ENCODE data around the gene PTPDC1.

Gene PTPDC1

DNA sequence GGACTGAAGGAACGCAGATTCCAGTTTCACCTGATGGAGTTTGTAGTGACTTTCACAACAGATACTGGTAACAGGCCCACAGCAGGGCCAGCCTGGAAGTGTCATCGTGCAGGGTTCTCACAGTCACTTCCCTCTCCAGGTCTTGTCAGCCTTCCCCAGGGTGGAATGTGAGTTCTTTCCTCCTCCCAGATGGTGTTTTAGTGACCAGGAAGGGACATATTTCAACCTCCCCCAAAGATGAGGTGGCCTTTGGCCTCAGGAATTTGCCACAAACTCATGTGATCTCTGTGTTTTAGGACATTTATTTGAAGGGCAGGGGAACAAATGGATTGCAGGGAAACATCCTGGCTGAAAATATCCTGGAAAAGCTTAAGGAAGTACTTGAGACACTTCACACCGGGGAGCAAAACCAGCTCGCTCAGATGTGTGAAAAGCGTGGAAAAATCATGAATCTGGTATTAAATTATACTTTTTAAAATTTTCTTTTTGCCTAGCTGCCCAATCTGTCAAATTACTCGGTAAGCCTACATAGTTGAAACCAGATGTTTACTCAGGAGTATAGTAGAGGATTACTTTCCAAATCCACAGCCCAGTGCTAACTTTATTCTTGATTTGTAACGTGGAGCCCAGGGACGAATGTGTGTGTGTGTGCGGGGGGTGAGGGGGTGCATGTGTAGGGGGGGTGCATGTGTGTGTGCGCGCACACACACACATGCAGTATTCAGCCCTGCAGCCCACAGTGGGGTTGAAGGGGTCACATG is 66.8 kb downstream of the PTPDC1 start:
- Histone ChIP-seq H2BK15ac (ENCODE audit: low read depth, poor library complexity, severe bottlenecking) (no peak overlapping the region), H3K23ac (ENCODE audit: low read length in 2 of 2) (no peak overlapping the region), H4K8ac (ENCODE audit: low read length) (no peak overlapping the region), H3K4me2 (ENCODE audit: low read length, poor library complexity, severe bottlenecking) (no peak overlapping the region), H3K79me1 (replicated peaks; ENCODE audit: low read length, poor library complexity, severe bottlenecking) (no peaks in the 10 kb centered on the region), H3K4me1 (ENCODE audit: control insufficient read depth, insufficient read depth, low read depth, low read length) (peaks cover 6% of the 10 kb centered on the region), H3K4me3 (ENCODE audit: insufficient read depth in 1 of 2, low read depth in 1 of 2, low read length in 2 of 2) (peak overlapping the region in 1 of 2 experiments; percentile 14), H2BK12ac (ENCODE audit: low read length in 2 of 2) (peak overlapping the region; percentile 18 to 57), H3K14ac (ENCODE audit: low read length in 2 of 2) (peak overlapping the region in 1 of 2 experiments; percentile 44), H3K27ac (ENCODE audit: low read length, poor library complexity, severe bottlenecking) (no peak overlapping the region), H4K91ac (ENCODE audit: low read length) (peak overlapping the region; percentile 48), H3K4ac (ENCODE audit: low read depth in 1 of 2, low read length in 2 of 2) (no peak overlapping the region), H3K18ac (ENCODE audit: low read depth in 1 of 2, low read length in 2 of 2) (peak overlapping the region in 1 of 2 experiments; percentile 16), H3K9ac (ENCODE audit: low read length) (no peak overlapping the region), H2AFZ (ENCODE audit: low read depth, low read length) (no peak overlapping the region), H2BK5ac (ENCODE audit: low read depth, low read length, poor library complexity, severe bottlenecking) (no peak overlapping the region), H3K27me3 (ENCODE audit: control insufficient read depth in 1 of 2, insufficient read depth in 1 of 2, low read length in 2 of 2) (no peaks in the 10 kb centered on the region), H2AK5ac (ENCODE audit: low read length, severe bottlenecking) (no peak overlapping the region), H3K9me3 (ENCODE audit: control insufficient read depth, low read length) (no peaks in the 10 kb centered on the region), H2BK120ac (ENCODE audit: low read depth, low read length) (no peak overlapping the region), H3K36me3 (ENCODE audit: control insufficient read depth in 1 of 2, insufficient read depth in 2 of 2, low read depth in 1 of 2, low read length in 2 of 2) (no peaks in the 10 kb centered on the region)
- DNase-seq: peak; percentile 26
- 74% methylated on average over 8 of the region's 11 CpGs for WGBS

DNA sequence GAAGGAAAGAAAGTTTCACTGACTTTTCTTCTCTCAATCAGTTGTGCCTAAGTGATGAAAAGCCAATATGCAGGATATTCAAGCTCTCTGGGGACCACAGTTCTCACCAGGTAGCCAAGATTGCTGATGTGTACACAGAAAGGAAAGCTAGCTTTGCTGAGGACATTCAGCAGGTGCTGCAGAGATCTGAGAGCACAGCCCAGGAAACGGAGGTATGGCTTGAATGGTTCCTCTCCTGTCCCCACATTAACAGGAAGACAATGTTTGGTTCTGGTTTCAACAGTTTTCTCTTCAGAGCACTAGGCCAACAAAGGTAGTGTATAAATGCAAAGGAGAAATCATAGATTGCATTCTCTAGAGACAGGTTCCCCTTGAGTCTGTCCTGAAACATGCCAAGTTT is 69.6 kb downstream of the PTPDC1 start:
- Histone ChIP-seq H2AFZ (ENCODE audit: low read depth, low read length) (no peak overlapping the region), H3K14ac (ENCODE audit: low read length in 2 of 2) (no peak overlapping the region), H4K91ac (ENCODE audit: low read length) (no peak overlapping the region), H3K4me3 (ENCODE audit: insufficient read depth in 1 of 2, low read depth in 1 of 2, low read length in 2 of 2) (no peak overlapping the region), H4K8ac (ENCODE audit: low read length) (no peak overlapping the region), H2BK15ac (ENCODE audit: low read depth, poor library complexity, severe bottlenecking) (no peak overlapping the region), H3K4me1 (ENCODE audit: control insufficient read depth, insufficient read depth, low read depth, low read length) (peaks cover 14% of the 10 kb centered on the region), H2AK5ac (ENCODE audit: low read length, severe bottlenecking) (no peak overlapping the region), H3K79me1 (replicated peaks; ENCODE audit: low read length, poor library complexity, severe bottlenecking) (no peaks in the 10 kb centered on the region), H2BK5ac (ENCODE audit: low read depth, low read length, poor library complexity, severe bottlenecking) (no peak overlapping the region), H3K18ac (ENCODE audit: low read depth in 1 of 2, low read length in 2 of 2) (no peak overlapping the region), H3K4me2 (ENCODE audit: low read length, poor library complexity, severe bottlenecking) (no peak overlapping the region), H3K27me3 (ENCODE audit: control insufficient read depth in 1 of 2, insufficient read depth in 1 of 2, low read length in 2 of 2) (no peaks in the 10 kb centered on the region), H3K4ac (ENCODE audit: low read depth in 1 of 2, low read length in 2 of 2) (no peak overlapping the region), H2BK120ac (ENCODE audit: low read depth, low read length) (no peak overlapping the region), H2BK12ac (ENCODE audit: low read length in 2 of 2) (no peak overlapping the region), H3K9me3 (ENCODE audit: control insufficient read depth, low read length) (no peaks in the 10 kb centered on the region), H3K23ac (ENCODE audit: low read length in 2 of 2) (no peak overlapping the region), H3K9ac (ENCODE audit: low read length) (no peak overlapping the region), H3K27ac (ENCODE audit: low read length, poor library complexity, severe bottlenecking) (no peak overlapping the region), H3K36me3 (ENCODE audit: control insufficient read depth in 1 of 2, insufficient read depth in 2 of 2, low read depth in 1 of 2, low read length in 2 of 2) (no peaks in the 10 kb centered on the region)
- no peak for DNase-seq
- 100% methylated on average over 1 of the region's 1 CpG for WGBS

DNA sequence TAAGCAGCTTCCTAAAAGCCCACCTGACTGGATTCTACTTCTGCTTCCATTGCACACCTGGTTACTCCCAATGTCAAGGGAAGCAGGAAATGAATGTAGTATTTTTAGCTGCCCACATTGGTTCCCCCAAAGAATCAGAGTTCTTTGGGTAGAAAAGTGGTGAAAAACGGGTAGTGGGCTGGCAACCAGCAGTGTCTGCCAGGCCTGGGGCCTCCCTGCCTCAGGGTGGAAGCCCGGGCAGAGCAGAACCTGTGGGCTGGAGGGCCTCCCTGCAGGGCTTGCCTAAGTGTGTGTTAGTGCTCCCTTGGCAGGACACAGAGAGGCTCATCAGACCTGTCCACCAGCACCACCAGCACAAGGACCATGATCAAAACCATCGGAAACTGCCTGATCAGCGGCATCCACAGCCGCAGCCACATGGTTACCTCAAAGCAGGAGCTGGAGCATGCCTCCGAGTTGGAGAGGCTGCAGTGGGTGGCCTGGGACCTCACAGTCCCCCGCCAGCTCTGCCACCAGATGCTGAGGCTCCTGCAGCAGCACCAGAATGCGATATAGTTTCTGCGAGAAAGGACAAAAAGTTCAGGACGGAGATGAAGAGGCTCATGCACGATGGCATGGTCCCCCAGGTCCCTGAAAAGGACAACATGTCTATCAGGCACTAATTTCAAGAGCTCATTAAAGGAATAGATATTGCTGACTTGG is 72.2 kb downstream of the PTPDC1 start:
- no peak for DNase-seq
- WGBS: 89% methylated on average over 11 of the region's 11 CpGs
- Histone ChIP-seq H2AFZ (ENCODE audit: low read depth, low read length) (no peak overlapping the region), H3K14ac (ENCODE audit: low read length in 2 of 2) (no peak overlapping the region), H2BK5ac (ENCODE audit: low read depth, low read length, poor library complexity, severe bottlenecking) (no peak overlapping the region), H2AK5ac (ENCODE audit: low read length, severe bottlenecking) (peak overlapping the region; percentile 41), H3K23ac (ENCODE audit: low read length in 2 of 2) (no peak overlapping the region), H3K79me1 (replicated peaks; ENCODE audit: low read length, poor library complexity, severe bottlenecking) (no peaks in the 10 kb centered on the region), H3K36me3 (ENCODE audit: control insufficient read depth in 1 of 2, insufficient read depth in 2 of 2, low read depth in 1 of 2, low read length in 2 of 2) (no peaks in the 10 kb centered on the region), H3K18ac (ENCODE audit: low read depth in 1 of 2, low read length in 2 of 2) (peak overlapping the region; percentile 50 to 85), H3K9me3 (ENCODE audit: control insufficient read depth, low read length) (no peaks in the 10 kb centered on the region), H2BK12ac (ENCODE audit: low read length in 2 of 2) (peak overlapping the region; percentile 14 to 60), H3K4me1 (ENCODE audit: control insufficient read depth, insufficient read depth, low read depth, low read length) (peaks cover 8% of the 10 kb centered on the region), H4K91ac (ENCODE audit: low read length) (no peak overlapping the region), H3K4me3 (ENCODE audit: insufficient read depth in 1 of 2, low read depth in 1 of 2, low read length in 2 of 2) (no peak overlapping the region), H3K27ac (ENCODE audit: low read length, poor library complexity, severe bottlenecking) (peak overlapping the region; percentile 35), H3K27me3 (ENCODE audit: control insufficient read depth in 1 of 2, insufficient read depth in 1 of 2, low read length in 2 of 2) (no peaks in the 10 kb centered on the region), H2BK120ac (ENCODE audit: low read depth, low read length) (no peak overlapping the region), H3K4ac (ENCODE audit: low read depth in 1 of 2, low read length in 2 of 2) (peak overlapping the region in 1 of 2 experiments; percentile 69), H3K9ac (ENCODE audit: low read length) (no peak overlapping the region), H3K4me2 (ENCODE audit: low read length, poor library complexity, severe bottlenecking) (no peak overlapping the region), H4K8ac (ENCODE audit: low read length) (peak overlapping the region; percentile 46), H2BK15ac (ENCODE audit: low read depth, poor library complexity, severe bottlenecking) (no peak overlapping the region)

DNA sequence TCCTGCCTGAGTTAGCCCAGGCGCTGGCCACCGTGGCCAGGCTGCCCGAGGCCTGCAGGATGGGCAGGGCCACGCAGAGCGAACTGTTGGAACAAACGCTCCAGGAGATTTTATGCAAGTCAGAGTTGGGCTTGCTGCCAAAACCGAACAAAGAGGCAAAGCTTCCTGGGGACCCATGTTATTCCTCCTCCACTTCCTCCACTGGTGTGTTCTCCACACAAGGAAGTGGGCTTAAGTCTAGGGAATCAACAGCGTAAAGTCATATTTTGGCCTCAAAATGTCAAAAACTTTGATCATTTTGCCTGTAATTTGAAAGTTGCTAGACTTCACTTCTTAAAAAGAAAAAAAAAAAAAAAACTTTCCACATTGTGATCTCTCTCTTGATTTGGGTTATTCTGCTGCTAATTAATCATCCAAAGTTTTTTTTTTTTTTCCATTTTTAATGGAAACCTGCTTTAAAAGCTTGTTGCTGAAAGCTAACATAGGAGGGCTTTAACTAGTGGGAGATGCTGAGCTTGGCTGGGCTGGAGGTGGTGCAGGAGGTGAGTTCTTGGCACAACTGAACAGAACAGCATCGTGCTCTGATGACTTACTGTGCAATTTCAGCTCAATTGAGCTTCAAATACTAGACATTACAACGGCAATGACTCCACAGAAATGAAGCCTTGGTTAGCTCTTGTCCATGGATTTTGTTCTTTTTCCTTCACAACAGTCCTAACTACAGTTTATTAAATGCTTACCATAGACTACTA is 73.0 kb downstream of the PTPDC1 start:
- Histone ChIP-seq H3K27me3 (ENCODE audit: control insufficient read depth in 1 of 2, insufficient read depth in 1 of 2, low read length in 2 of 2) (no peaks in the 10 kb centered on the region), H2BK120ac (ENCODE audit: low read depth, low read length) (no peak overlapping the region), H2BK12ac (ENCODE audit: low read length in 2 of 2) (peak overlapping the region in 1 of 2 experiments; percentile 14), H3K4me3 (ENCODE audit: insufficient read depth in 1 of 2, low read depth in 1 of 2, low read length in 2 of 2) (no peak overlapping the region), H3K27ac (ENCODE audit: low read length, poor library complexity, severe bottlenecking) (peak overlapping the region; percentile 35), H3K18ac (ENCODE audit: low read depth in 1 of 2, low read length in 2 of 2) (peak overlapping the region in 1 of 2 experiments; percentile 50), H3K9ac (ENCODE audit: low read length) (no peak overlapping the region), H3K14ac (ENCODE audit: low read length in 2 of 2) (no peak overlapping the region), H2AFZ (ENCODE audit: low read depth, low read length) (no peak overlapping the region), H3K4me1 (ENCODE audit: control insufficient read depth, insufficient read depth, low read depth, low read length) (peaks cover 8% of the 10 kb centered on the region), H3K23ac (ENCODE audit: low read length in 2 of 2) (no peak overlapping the region), H2BK5ac (ENCODE audit: low read depth, low read length, poor library complexity, severe bottlenecking) (no peak overlapping the region), H3K4ac (ENCODE audit: low read depth in 1 of 2, low read length in 2 of 2) (peak overlapping the region in 1 of 2 experiments; percentile 69), H4K91ac (ENCODE audit: low read length) (no peak overlapping the region), H3K36me3 (ENCODE audit: control insufficient read depth in 1 of 2, insufficient read depth in 2 of 2, low read depth in 1 of 2, low read length in 2 of 2) (no peaks in the 10 kb centered on the region), H4K8ac (ENCODE audit: low read length) (peak overlapping the region; percentile 46), H3K4me2 (ENCODE audit: low read length, poor library complexity, severe bottlenecking) (no peak overlapping the region), H2BK15ac (ENCODE audit: low read depth, poor library complexity, severe bottlenecking) (no peak overlapping the region), H3K9me3 (ENCODE audit: control insufficient read depth, low read length) (no peaks in the 10 kb centered on the region), H2AK5ac (ENCODE audit: low read length, severe bottlenecking) (no peak overlapping the region), H3K79me1 (replicated peaks; ENCODE audit: low read length, poor library complexity, severe bottlenecking) (no peaks in the 10 kb centered on the region)
- WGBS: 80% methylated on average over 9 of the region's 10 CpGs
- DNase-seq: no peak
